HepG2 (cell line): ENCODE results near the gene PALS1. TPM values are rescaled to one million over a fixed set of nuclear protein-coding genes. Genes with fewer than 3 reads are reported as not detected.

Experiments
- CREB1 ChIP-seq, 2 experiments: fragments of 450-650 bp in 1 of 2; IDR thresholded peaks; 2 replicates each; pipeline ENCODE4 v1.6.1; 2016 to 2017; ENCODE audit warnings: control low read depth in 1 of 2, mild to moderate bottlenecking in 1 of 2, missing compliant biosample characterization in 1 of 2, missing genetic modification characterization in 1 of 2
- CREB3 ChIP-seq: sonication (generic); formaldehyde crosslinking; IDR thresholded peaks from 2 replicates; pipeline ENCODE4 v1.5.0; 2020; ENCODE audit warnings: missing genetic modification reagents
- ERF ChIP-seq: IDR thresholded peaks from 2 replicates; pipeline ENCODE4 v1.6.1; 2018; ENCODE audit warnings: missing biosample characterization, missing genetic modification reagents
- IRX3 ChIP-seq: sonication (generic); formaldehyde crosslinking; IDR thresholded peaks from 2 replicates; pipeline ENCODE4 v1.8.1; 2023; ENCODE audit warnings: mild to moderate bottlenecking, low read depth, missing genetic modification reagents, borderline replicate concordance
- NCOA1 ChIP-seq: sonication (generic); formaldehyde crosslinking; IDR thresholded peaks from 2 replicates; pipeline ENCODE4 v1.9.0; 2021; ENCODE audit warnings: missing genetic modification reagents
- NCOR1 ChIP-seq: fragments of 200-600 bp; sonication (generic); IDR thresholded peaks from 2 replicates; pipeline ENCODE4 v1.7.0; 2017; ENCODE audit warnings: antibody characterized with exemption, low read length, borderline replicate concordance
- PHB2 ChIP-seq: fragments of 450-650 bp; IDR thresholded peaks from 2 replicates; pipeline ENCODE4 v1.6.1; 2018; ENCODE audit not compliant: partially characterized antibody
- PLRG1 ChIP-seq: fragments of 450-650 bp; conservative IDR thresholded peaks from 2 replicates; pipeline ENCODE4 v1.6.1; 2016
- RNF2 ChIP-seq: fragments of 450-650 bp; conservative IDR thresholded peaks from 2 replicates; pipeline ENCODE4 v1.6.1; 2016; ENCODE audit warnings: low read depth
- TFDP1 ChIP-seq: IDR thresholded peaks from 2 replicates; pipeline ENCODE4 v1.6.1; 2016; ENCODE audit warnings: missing compliant biosample characterization, missing genetic modification reagents, borderline replicate concordance
- TOE1 ChIP-seq: sonication (generic); formaldehyde crosslinking; IDR thresholded peaks from 2 replicates; pipeline ENCODE4 v1.4.0; 2020; ENCODE audit warnings: mild to moderate bottlenecking, missing genetic modification reagents
- XRCC5 ChIP-seq: fragments of 200-400 bp; formaldehyde crosslinking; optimal IDR thresholded peaks from 2 replicates; pipeline ENCODE3; 2017; ENCODE audit warnings: mild to moderate bottlenecking, low read length
- ZBTB2 ChIP-seq: sonication (generic); formaldehyde crosslinking; IDR thresholded peaks from 2 replicates; pipeline ENCODE4 v1.8.0; 2022; ENCODE audit warnings: low read depth, missing genetic modification reagents
- ZFP36L1 ChIP-seq: sonication (generic); formaldehyde crosslinking; IDR thresholded peaks from 2 replicates; pipeline ENCODE4 v1.8.0; 2022; ENCODE audit warnings: mild to moderate bottlenecking, missing genetic modification reagents, moderate library complexity
- ZFX ChIP-seq: sonication (generic); formaldehyde crosslinking; IDR thresholded peaks from 2 replicates; pipeline ENCODE4 v1.4.0; 2020; ENCODE audit warnings: mild to moderate bottlenecking, low read depth, missing genetic modification reagents, moderate library complexity
- ZHX1 ChIP-seq: sonication (generic); formaldehyde crosslinking; IDR thresholded peaks from 2 replicates; pipeline ENCODE4 v1.8.1; 2022; ENCODE audit warnings: low read depth, mild to moderate bottlenecking, missing genetic modification reagents
- ZNF18 ChIP-seq: sonication (generic); formaldehyde crosslinking; IDR thresholded peaks from 2 replicates; pipeline ENCODE4 v1.8.0; 2022; ENCODE audit warnings: mild to moderate bottlenecking, missing genetic modification reagents; ENCODE audit not compliant: insufficient replicate concordance
- ZNF256 ChIP-seq: sonication (generic); formaldehyde crosslinking; conservative IDR thresholded peaks from 2 replicates; pipeline ENCODE4 v1.4.0; 2020; ENCODE audit warnings: missing genetic modification reagents
- ZNF33B ChIP-seq: sonication (generic); formaldehyde crosslinking; IDR thresholded peaks from 2 replicates; pipeline ENCODE4 v1.5.1; 2020; ENCODE audit warnings: mild to moderate bottlenecking, missing genetic modification reagents
- ZNF557 ChIP-seq: sonication (generic); formaldehyde crosslinking; IDR thresholded peaks from 2 replicates; pipeline ENCODE4 v1.4.0; 2020; ENCODE audit warnings: missing genetic modification reagents
- ZNF607 ChIP-seq: sonication (generic); formaldehyde crosslinking; IDR thresholded peaks from 2 replicates; pipeline ENCODE4 v1.5.1; 2020; ENCODE audit warnings: missing genetic modification reagents, mild to moderate bottlenecking, borderline replicate concordance
- ZNF703 ChIP-seq: sonication (generic); formaldehyde crosslinking; IDR thresholded peaks from 2 replicates; pipeline ENCODE4 v1.5.1; 2020; ENCODE audit warnings: missing genetic modification reagents, mild to moderate bottlenecking, moderate library complexity, borderline replicate concordance
- ZNF746 ChIP-seq: sonication (generic); formaldehyde crosslinking; IDR thresholded peaks from 2 replicates; pipeline ENCODE4 v1.8.0; 2022; ENCODE audit warnings: mild to moderate bottlenecking, missing genetic modification reagents
- polyA plus RNA-seq, 8 experiments: library from polyadenylated mRNA; depleted of rRNA in 3 of 8; stranded (reverse) in 7 of 8; unstranded in 1 of 8; fragments of >200 nt; fragmentation: Illumina TruSeq in 4 of 8; extraction: Trizol in 4 of 8; gene quantifications; 2 replicates each; pipeline versions ENCODE4 v1.2.1 to v1.2.3, GENCODE V29; 2011 to 2016; ENCODE audit warnings: low read depth in 4 of 8, missing spikeins in 1 of 8, mixed read lengths in 1 of 8; ENCODE audit not compliant: insufficient read depth in 1 of 8
- total RNA-seq, 5 experiments: library from RNA; depleted of rRNA; stranded (reverse); fragments of >200 nt; fragmentation: Illumina TruSeq; extraction: Trizol; gene quantifications; 2 replicates each; pipeline ENCODE4 v1.2.3, GENCODE V29; 2016; ENCODE audit warnings: low read depth in 1 of 5

The PALS1 gene
- total and polyA plus RNA-seq, 2 of the 13 experiments (the other 11 are each of a cell fraction or from before 2014, with no cell fraction given): 8.8 to 20.0 TPM

GRCh38 chr14:67240978-67241410 lies 241 bp upstream of the PALS1 start (continued):
- no peak; the same call in 1 of the 2 replicates for TF ChIP-seq ZBTB2
- no peak for TF ChIP-seq XRCC5
- no peak for TF ChIP-seq NCOA1 (CRISPR knock-in tag)
- TF ChIP-seq ZHX1 (CRISPR knock-in tag): no peak
- TF ChIP-seq ZNF18 (CRISPR knock-in tag): peak; percentile 50
- TF ChIP-seq NCOR1: no peak
- TF ChIP-seq TFDP1: no peak; the same call in 1 of the 2 replicates
- 0 out of 2 replicates have a peak, but pooled peaks have one; percentile 3 for TF ChIP-seq ERF (CRISPR knock-in tag)
- no peak for TF ChIP-seq ZNF557 (CRISPR knock-in tag)
- 0 out of 2 replicates have a peak, but pooled peaks have one; percentile 4 for TF ChIP-seq CREB1 (IDR thresholded peaks at IDR 0.05)
- TF ChIP-seq CREB1 (CRISPR knock-in tag; IDR thresholded peaks at IDR 0.05): no peak
- TF ChIP-seq ZNF607: no peak
- no peak for TF ChIP-seq PHB2
- TF ChIP-seq PLRG1: no peak
- peak; percentile 23; the same call in 1 of the 2 replicates for TF ChIP-seq ZNF703 (CRISPR knock-in tag)
- no peak for TF ChIP-seq RNF2
- TF ChIP-seq CREB3 (CRISPR knock-in tag): no peak; the same call in 1 of the 2 replicates
- 0 out of 2 replicates have a peak, but pooled peaks have one; percentile 31 for TF ChIP-seq ZFP36L1 (CRISPR knock-in tag)
- no peak for TF ChIP-seq IRX3 (CRISPR knock-in tag)
- TF ChIP-seq ZNF33B (CRISPR knock-in tag): no peak
- TF ChIP-seq ZNF256 (CRISPR knock-in tag): no peak
- TF ChIP-seq TOE1 (CRISPR knock-in tag): no peak
- no peak for TF ChIP-seq ZFX (CRISPR knock-in tag)
- no peak for TF ChIP-seq ZNF746 (CRISPR knock-in tag)
